Stimulated activated CD8-positive, alpha-beta memory T cell treated with anti-CD3 and anti-CD28 coated beads, Interleukin-7, amount 100 ng/mL, for 48 hours (primary cell): ENCODE data around the gene GSPT2.
A peak's percentile ranks its signal among the peaks of the same experiment; 100 is the strongest.
"Not testable (repeated sequence)": the region's sequence is repeated elsewhere in the genome, so short reads cannot be mapped to it uniquely, and the experiment has no call there.

Experiments
- DNase-seq, 2 donors: peaks; one replicate each; pipeline ENCODE4 v3.0.0-alpha.2; 2020; ENCODE audit warnings: low read depth in 1 of 2; ENCODE audit errors: extremely low read depth in 1 of 2

GSPT2 gene

DNA sequence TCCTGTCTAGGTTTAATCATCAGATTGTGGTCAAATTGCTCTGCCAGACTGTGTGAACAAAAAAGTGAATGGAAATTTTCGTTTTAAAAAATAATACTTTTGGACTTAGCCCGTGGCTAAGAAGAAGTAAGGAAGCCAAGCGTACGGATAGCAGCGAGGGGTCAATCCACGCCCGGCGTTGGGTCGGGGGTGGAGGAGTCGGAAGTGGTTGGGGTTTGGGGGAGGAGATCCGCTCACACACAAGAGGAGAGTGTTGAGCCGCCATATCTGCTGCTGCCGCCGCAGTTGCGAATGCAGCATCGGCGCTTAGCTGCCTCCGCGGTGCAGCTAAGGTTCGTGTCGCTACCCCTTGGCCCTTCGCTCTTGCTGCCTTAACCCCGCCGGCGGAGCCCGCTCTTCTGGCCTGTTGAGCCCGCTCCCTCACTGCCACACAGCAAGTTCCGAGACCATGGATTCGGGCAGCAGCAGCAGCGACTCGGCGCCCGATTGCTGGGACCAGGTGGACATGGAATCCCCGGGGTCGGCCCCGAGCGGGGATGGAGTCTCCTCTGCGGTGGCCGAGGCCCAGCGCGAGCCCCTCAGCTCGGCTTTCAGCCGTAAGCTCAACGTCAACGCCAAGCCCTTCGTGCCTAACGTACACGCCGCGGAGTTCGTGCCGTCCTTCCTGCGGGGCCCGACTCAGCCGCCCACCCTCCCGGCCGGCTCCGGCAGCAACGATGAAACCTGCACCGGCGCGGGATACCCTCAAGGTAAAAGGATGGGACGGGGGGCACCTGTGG is at the start of gene GSPT2:
TSS of gene GSPT2 (plus strand) at position 264 of the 779 bp plus-strand sequence. CDS start at position 449, 185 bp downstream.
- DNase-seq: peak; percentile 29 to 49

DNA sequence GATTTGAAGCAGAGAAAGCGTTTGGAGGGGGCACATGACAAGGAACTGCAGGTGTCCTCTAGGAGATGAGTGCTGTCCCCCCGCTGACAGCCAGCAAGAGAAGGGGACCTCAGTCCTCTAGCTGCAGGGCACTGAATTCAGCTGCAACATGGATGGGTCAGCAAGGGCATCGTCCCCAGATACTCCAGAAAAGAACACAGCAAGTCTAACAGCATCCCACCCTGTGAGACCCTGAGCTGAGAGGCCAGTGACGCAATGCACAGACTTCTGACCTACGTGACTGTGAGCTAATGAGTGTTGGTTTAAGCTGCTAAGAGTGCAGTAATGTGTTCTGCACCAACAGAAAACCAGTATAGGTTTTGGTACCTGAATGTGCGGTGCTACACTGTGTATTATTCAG is 49.0 kb upstream of the GSPT2 start:
- DNase-seq: no peak

DNA sequence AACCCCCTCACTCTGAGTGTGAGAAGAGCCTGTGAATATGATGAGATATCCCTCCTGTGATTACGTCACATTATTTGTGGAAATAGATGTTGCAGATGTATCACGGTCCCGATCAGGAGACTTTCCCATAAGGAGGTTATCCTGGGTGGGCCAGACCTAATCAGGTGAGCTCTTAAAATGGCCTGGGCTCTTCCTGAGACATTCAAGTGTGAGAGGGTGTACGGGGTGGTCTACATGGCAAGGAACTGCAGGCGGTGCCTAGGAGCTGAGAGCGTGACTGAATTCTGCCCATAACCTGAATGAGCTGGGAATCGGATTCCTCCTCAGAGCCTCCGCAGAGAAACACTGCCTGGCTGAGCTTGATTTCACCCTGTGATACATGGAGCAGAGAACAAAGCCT is 45.8 kb upstream of the GSPT2 start:
- no peak for DNase-seq

DNA sequence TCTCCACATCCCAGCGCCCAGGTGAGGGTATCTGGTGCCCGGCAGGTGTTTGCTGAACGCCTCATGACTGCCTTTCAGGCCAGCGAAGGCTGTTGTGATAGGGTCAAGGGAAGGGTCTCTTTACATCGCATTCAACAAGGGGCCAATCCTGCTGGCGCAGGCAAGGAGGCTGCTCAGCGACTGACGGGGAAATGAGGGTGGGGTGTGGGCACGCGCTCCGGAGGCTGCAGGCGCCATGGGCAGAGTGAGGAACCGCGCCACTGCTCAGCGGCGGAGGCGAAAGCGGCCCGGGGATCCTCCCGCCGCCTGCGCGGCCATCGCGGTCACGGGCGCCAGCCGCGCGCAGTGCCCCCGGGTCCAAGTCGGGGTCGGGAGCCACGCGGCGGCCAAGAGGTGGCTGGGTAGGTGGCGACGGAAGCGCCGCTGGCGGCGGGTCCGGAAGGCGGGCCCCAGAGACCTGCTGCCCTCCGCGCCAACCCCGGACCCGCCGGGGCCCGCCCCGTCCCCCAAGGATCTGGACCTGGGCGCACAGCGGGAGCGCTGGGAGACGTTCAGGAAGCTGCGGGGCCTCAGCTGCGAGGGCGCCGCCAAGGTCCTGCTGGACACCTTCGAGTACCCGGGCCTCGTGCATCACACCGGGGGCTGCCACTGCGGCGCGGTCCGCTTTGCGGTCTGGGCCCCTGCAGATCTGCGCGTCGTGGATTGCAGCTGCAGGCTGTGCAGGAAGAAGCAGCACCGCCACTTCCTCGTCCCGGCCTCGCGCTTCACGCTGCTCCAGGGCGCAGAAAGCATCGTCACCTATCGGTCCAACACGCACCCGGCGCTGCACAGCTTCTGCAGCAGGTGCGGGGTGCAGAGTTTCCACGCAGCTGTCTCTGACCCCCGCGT is 32.7 kb upstream of the GSPT2 start, which contains the start of gene CENPVL1:
TSS of gene CENPVL1 (plus strand) at position 236 of the 888 bp plus-strand sequence. CDS start at position 236, 0 bp downstream.
- DNase-seq: not testable (repeated sequence)

DNA sequence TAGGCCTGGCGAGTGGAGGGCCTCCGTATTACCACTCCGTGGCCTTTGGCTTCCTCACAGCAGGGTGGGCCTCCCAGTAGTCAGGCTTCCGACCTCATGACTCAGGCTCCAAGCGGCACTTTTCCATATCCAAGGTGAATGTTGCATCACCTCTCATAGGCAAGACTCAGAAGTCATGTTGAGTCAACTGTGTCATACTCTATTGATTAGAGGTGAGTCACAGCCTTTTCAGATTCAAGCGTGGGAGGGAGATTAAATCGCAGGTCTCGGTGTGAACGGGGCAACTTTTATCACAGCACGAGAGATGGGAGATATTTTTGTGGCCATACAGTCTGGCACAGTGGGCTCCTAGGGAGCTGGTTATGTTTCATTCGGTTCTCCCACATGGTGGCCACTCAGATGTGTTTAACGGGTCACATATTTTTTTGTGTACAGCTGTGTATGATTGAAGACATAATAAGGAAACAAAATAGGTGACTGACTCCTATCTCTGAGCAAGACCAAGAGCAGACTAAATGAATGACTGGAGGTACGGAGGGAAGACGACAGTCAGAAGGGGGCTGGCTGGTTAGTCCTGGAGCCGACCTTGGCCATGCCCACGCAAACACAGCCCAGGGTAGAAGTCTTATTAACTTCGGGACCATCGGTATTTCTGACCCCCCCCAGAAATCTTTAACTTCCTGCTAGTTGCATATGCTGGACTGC is 30.1 kb upstream of the GSPT2 start:
- not testable (repeated sequence) for DNase-seq

GRCh38 chrX:51728202-51728601 is 15.0 kb upstream of the GSPT2 start:
- DNase-seq: no peak

- DNase-seq: no peak
Measured at GRCh38 chrX:51737091-51737490, 6.2 kb upstream of the GSPT2 start.

- DNase-seq: no peak
Measured at GRCh38 chrX:51742586-51742985, 656 bp upstream of the GSPT2 start.

- DNase-seq: no peak
Measured at GRCh38 chrX:51747671-51748070, 4.4 kb downstream of the GSPT2 start.

- DNase-seq: no peak
Measured at GRCh38 chrX:51759055-51759839, 16.0 kb downstream of the GSPT2 start.

DNA sequence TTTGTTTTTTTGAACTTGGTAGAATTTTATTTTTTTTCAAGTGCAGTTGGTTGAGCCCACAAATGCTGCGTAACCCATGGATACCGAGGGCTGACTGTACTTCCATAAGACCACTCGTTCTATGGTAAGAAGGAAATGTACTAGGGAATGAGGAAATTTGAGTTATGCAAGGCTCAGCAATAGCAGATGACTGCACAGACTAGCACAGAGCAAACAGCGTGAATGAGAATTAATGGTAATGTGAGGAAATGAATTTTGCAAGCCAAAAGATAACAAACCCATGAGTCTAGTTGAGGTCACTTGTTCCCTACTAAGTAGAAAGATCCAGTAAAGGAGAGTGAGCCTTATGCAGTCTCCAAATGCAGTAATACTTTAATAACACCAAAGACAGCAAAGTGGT is 17.4 kb downstream of the GSPT2 start:
- DNase-seq: no peak

GRCh38 chrX:51766546-51766945 is 23.3 kb downstream of the GSPT2 start:
- no peak for DNase-seq

- no peak for DNase-seq
Measured at GRCh38 chrX:51776851-51777250, 33.6 kb downstream of the GSPT2 start.

- no peak for DNase-seq
Measured at GRCh38 chrX:51779306-51779705, 36.1 kb downstream of the GSPT2 start.

GRCh38 chrX:51795136-51795535 is 51.9 kb downstream of the GSPT2 start:
- no peak for DNase-seq
